Tongue (tissue), 2 donors: ENCODE measurements around the gene TPD52L1. TPM values are rescaled to one million over a fixed set of nuclear protein-coding genes. Genes with fewer than 3 reads are reported as not detected.
"Not testable (repeated sequence)": the region's sequence is repeated elsewhere in the genome, so short reads cannot be mapped to it uniquely, and the experiment has no call there.

Experiments
- DNase-seq: peaks from one replicate; pipeline ENCODE4 v3.0.0-alpha.2; 2015
- total RNA-seq: library from RNA; depleted of rRNA; stranded (reverse); fragments of >200 nt; gene quantifications from one replicate; pipeline ENCODE4 v1.2.3, GENCODE V29; 2014

Gene TPD52L1, protein sequence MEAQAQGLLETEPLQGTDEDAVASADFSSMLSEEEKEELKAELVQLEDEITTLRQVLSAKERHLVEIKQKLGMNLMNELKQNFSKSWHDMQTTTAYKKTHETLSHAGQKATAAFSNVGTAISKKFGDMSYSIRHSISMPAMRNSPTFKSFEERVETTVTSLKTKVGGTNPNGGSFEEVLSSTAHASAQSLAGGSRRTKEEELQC
- total RNA-seq: 75.4 TPM

DNA sequence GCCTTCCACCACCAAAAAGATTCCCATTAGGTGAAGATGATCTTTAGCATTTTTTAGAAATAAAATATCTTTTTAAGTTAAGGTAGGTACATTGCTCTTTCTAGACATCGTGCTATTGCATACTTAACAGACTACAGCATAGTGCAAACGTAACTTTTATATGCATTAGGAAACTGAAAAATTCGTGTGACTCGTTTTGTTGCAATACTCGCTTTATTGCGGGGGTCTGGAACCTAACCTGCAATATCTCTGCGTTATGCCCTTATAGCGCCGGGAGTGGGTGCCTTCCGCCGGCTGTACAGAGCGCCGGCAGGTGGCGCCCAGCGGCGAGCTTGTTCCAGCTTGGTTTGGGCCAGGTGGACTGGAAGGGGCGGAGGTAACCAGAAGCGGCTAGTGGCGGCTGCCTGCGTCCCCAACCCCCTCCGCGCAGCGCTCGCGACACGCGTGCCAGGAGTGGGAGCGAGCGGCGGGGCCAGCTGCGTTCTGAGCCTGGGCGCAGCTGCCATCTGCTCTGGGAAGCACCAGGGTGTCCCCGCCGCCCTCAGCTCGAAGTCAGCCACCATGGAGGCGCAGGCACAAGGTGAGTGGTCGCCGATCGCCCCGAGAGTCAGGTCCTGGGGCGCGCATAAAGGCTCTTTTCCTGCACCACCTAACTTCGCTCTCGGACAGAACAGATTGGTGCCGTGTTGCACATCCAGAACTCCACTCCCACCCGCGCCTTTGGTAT, at the start of gene TPD52L1:
Gene TPD52L1 (plus strand): TSS at position 383 of the 727 bp plus-strand sequence. CDS start 179 bp downstream, at position 562.
- DNase-seq: peak; percentile 91

GRCh38 chr6:125104425-125104824, 49.1 kb upstream of the TPD52L1 start:
- DNase-seq: peak; percentile 44

DNA sequence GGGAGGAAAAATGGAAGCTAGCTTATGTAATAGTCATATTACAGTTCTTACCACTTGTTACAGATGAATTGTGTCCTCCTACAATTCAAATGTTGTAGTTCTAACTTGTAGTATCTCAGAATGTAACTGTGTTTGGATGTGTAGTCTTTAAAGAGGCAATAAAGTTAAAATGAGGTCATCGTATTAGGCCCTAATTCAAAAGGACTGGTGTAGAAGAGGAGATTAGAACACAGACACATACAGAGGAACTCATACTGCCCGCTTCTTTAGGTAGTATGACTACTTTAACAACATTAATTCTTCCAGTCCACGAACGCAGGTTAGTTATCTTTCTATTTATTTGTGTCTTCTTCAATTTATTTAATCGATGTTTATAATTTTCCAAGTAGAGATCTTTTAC, 46.5 kb upstream of the TPD52L1 start:
- DNase-seq: no peak

DNA sequence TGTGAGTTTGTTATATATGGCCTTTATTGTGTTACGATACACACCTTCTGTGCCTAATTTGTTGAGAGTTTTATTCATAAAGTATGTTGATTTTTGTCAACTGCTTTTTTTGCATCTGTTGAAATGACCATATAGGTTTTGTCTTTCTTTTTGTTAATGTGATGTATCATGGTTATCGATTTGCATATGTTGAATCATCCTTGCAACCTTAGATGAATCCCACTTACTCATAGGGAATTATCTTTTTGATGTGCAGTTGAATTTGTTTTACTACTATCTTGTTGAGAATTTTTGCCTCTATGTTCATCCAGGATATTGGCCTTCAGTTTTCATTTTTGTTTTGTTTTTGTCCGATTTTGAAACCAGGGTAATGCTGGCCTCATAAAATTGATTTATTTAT, 45.7 kb upstream of the TPD52L1 start:
- DNase-seq: no peak

- no peak for DNase-seq
Measured at GRCh38 chr6:125110056-125110455, 43.5 kb upstream of the TPD52L1 start.

- no peak for DNase-seq
Measured at GRCh38 chr6:125111219-125111983, 42.2 kb upstream of the TPD52L1 start.

DNA sequence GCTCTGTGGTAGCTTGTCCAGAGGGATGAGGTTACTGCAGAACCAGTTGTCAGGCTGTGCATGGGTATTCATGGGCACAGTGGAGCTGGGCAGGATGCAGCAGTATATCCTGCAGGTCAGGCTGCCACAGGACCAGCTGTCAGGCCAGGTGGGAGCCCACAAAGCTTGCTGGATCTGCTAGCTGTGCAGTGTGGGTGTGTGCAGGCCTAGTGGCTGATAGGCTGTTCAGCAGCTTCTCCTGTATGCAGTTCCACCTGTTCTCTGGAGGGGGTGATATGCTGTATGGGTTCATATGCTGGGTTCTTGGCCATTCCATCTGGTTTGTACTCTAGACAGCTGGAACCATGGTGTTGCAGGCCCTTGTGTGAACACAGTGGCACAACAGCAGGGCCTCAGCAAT, 40.6 kb upstream of the TPD52L1 start:
- DNase-seq: no peak

- peak; percentile 83 for DNase-seq
Measured at GRCh38 chr6:125114248-125114858, 39.2 kb upstream of the TPD52L1 start.

DNA sequence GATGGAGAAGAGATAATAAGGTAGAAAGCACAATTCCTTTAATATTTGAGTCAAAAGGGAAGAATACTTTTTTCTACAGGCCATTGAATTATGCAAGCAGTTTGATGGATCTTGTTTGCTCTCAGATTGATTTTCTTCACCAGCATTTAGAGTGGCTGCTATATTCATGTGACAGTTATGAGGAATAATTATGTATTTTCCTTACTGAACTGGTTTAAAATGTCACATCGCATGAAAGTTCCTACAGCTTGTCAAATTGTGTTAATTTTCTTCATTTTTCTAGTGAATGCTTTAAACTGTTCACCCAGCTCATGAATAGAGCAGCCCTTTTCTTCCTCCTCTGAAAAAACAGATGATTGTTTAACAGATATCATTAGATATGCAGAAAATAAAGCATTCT, 37.4 kb upstream of the TPD52L1 start:
- DNase-seq: no peak

DNA sequence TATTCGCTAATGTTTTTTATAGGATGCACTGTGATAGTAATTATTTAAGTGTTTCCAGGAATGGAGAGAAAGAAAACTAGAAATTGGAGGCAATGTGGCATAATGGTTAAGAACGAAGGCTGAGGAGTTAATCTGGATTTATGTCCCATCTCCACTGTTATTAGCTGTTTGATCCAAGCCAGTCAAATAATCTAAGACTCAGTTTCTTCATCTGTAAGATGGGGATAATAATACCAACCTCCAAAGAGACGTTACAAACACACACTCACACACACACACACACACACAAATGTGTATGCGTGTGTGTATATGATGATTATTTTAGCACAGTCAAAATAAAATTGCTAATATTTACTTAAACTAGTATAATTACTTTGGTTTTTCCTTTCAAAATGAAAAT, 36.9 kb upstream of the TPD52L1 start:
- no peak for DNase-seq

- DNase-seq: no peak
Measured at GRCh38 chr6:125117818-125118217, 35.8 kb upstream of the TPD52L1 start.

GRCh38 chr6:125120054-125120590, 33.5 kb upstream of the TPD52L1 start:
- peak; percentile 44 for DNase-seq

DNA sequence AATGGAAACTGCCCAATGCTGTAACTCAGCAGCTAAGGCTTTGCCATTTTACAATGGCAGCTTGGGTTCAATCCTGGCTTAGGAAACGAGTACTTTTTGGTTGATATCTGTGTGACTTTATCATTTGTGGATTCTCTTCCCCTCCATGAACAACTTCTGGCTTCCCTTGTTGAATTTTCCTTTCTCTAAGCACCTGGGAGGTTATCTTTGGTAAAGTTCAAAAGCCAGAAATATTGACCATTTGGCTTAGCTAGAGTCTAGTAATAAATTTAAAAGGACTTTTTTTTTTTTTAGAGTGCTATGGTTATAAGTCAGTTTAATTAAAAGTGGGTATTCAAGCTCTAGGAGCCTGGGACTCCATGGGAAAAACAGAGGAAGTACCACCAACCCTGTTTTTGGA, 31.7 kb upstream of the TPD52L1 start:
- DNase-seq: no peak

DNA sequence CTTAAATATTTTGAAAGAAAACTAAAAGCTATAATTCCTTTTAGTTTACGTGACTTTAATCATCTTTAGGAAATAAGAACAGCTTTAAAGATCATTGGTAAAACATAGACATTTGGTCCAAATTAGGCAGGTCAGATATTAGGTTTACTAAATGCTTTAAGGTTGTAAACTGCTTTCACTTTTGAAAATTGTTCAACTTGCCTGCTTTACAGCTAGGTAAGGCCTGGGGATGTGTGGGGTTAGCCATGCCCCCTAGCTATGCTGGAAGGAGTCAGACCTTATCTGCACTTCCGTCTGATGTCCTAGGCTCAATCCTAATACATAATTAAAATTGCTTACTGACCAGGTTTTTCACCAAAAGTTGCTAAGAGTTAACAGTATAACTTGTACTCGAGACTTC, 30.5 kb upstream of the TPD52L1 start:
- DNase-seq: no peak

DNA sequence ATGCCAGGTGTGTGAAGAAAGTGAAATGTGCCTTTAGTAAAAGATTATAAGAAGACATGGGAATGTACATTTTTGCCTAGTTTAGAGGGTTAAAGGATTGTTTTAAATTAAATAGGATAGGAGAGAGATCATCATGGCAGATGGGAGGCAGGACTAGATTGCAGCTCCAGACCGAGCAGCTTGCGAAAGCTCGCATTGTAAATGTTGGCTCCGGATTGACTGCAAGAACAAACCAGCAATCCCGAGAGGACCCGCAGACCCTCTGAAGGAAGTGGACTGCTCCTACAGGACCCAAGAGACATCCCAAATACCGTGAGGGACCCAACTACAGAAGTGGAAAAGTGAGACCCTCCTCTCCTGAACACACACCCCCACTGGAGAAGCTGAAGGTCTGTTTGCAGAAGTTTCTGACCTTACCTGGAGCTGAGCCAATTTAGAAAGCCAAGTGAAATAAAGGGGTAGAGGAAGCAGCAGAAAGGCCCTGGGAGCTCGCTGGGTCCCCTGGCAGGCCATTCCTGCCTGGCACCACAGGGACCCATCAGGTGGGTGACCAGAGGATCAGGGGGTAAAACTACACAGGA, 30.0 kb upstream of the TPD52L1 start:
- no peak for DNase-seq

- DNase-seq: no peak
Measured at GRCh38 chr6:125124049-125124669, 29.4 kb upstream of the TPD52L1 start.

DNA sequence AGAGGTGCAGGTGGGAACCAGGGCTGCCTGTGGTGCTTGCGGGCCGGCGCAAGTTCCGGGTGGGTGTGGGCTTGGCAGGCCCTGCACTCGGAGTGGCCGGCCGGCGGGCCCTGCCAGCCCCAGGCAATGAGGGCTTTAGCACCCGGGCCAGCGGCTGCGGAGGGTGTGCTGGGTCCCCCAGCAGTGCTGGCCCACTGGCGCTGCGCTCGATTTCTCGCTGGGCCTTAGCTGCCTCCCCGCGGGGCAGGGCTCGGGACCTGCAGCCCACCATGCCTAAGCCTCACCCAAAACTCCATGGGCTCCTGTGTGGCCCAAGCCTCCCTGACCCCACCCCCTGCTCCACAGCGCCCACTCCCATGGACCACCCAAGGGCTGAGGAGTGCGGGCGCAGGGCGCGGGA, 27.7 kb upstream of the TPD52L1 start:
- not testable (repeated sequence) for DNase-seq

- peak; percentile 45 for DNase-seq
Measured at GRCh38 chr6:125129354-125129753, 24.2 kb upstream of the TPD52L1 start.

GRCh38 chr6:125132058-125132457, 21.5 kb upstream of the TPD52L1 start:
- DNase-seq: no peak

GRCh38 chr6:125136378-125136777, 17.2 kb upstream of the TPD52L1 start:
- no peak for DNase-seq

DNA sequence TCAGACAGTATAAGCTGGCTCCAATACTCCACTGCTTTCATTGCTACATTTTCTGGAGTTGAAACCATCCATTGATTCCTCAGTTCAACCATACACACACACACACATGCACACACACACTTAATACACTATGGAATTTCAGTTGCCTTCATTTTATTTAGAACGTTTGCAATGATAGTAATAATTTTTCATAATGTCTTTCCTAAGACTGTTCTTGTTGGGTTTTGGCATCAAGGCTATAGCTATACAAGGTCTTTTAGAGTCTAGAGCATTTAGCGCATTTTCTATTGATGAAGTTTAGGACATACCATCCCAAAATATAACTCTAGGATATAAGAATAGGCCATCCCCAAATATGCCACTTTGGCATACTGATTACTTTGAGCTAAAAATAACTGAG, 15.5 kb upstream of the TPD52L1 start:
- DNase-seq: no peak

DNA sequence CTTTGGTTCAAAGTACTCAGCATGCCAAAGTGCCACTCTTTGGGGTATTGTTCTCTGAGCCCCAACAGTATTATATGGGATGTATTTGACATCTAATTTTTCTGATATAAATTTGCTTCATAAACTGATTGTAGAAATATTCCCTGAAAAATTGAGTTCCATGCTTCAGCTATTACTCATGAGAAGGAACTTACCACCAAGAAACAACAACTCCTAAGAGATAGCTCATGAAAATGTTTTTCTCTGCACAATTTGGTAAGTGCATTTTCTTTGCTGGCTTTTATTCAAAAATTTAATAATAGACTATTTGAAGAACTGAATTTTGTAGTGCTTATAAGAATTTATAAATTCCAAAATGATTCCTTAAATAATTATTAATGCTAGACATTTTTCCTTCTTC, 12.8 kb upstream of the TPD52L1 start:
- no peak for DNase-seq
